Skeletal muscle tissue (tissue), 4 donors: ENCODE measurements around the gene PTPRN2. TPM values are rescaled to one million over a fixed set of nuclear protein-coding genes. Genes with fewer than 3 reads are reported as not detected.
A peak's percentile ranks its signal among the peaks of the same experiment; 100 is the strongest.

Source experiments
- H3K27ac ChIP-seq: one replicate; pipeline ENCODE4 v1.7.0; 2013; ENCODE audit warnings: mild to moderate bottlenecking, low read depth, low read length, inconsistent platforms
- H3K27me3 ChIP-seq, 3 donors: one replicate each; pipeline ENCODE4 v1.7.0; 2013; ENCODE audit warnings: low read length in 3 of 3; ENCODE audit not compliant: control insufficient read depth in 3 of 3, insufficient read depth in 3 of 3
- H3K36me3 ChIP-seq, 3 donors: one replicate each; pipeline ENCODE4 v1.7.0; 2013; ENCODE audit warnings: low read length in 3 of 3; ENCODE audit not compliant: control insufficient read depth in 3 of 3, insufficient read depth in 3 of 3
- H3K4me1 ChIP-seq, 3 donors: one replicate each; pipeline ENCODE4 v1.7.0; 2013; ENCODE audit warnings: low read length in 3 of 3, mild to moderate bottlenecking in 3 of 3; ENCODE audit not compliant: control insufficient read depth in 3 of 3, insufficient read depth in 3 of 3
- H3K4me3 ChIP-seq, 3 donors: one replicate each; pipeline ENCODE4 v1.7.0; 2013; ENCODE audit warnings: low read length in 3 of 3
- H3K9ac ChIP-seq, 3 donors: one replicate each; pipeline ENCODE4 v1.7.0; 2013; ENCODE audit warnings: low read length in 3 of 3, mild to moderate bottlenecking in 3 of 3, moderate library complexity in 2 of 3, low read depth in 1 of 3
- H3K9me3 ChIP-seq, 3 donors: one replicate each; pipeline ENCODE4 v1.7.0; 2013; ENCODE audit warnings: low read length in 3 of 3; ENCODE audit not compliant: control insufficient read depth in 3 of 3
- total RNA-seq: library from RNA; depleted of rRNA; stranded (reverse); fragments of >200 nt; gene quantifications from one replicate; pipeline ENCODE4 v1.2.3, GENCODE V29; 2014
- donor health status: Osteomylitis.

PTPRN2 gene
- total RNA-seq, 1 donor from 2014 or later: 1.6 TPM

- Histone ChIP-seq H3K9me3 (peaks cover 0 to 2% (median 0%) of the 10 kb centered on the region in 3 donors), H3K4me1 (peaks cover 0 to 10% (median 6%) of the 10 kb centered on the region in 3 donors)
Observed at GRCh38 chr7:158018971-158019645, 568.5 kb downstream of the PTPRN2 start.

GRCh38 chr7:158018098-158018762 is 569.4 kb downstream of the PTPRN2 start:
- H3K36me3 ChIP-seq: no peaks in the 10 kb centered on the region
- peaks cover 4 to 7% (median 5%) of the 10 kb centered on the region in 3 donors for H3K27me3 ChIP-seq
- no peak overlapping the region for H3K4me3 ChIP-seq

More at GRCh38 chr7:158018971-158019645, 568.5 kb downstream of the PTPRN2 start:
- no peaks in the 10 kb centered on the region for H3K36me3 ChIP-seq
- H3K9ac ChIP-seq: no peak overlapping the region
- peaks cover 4 to 7% (median 5%) of the 10 kb centered on the region in 3 donors for H3K27me3 ChIP-seq
- H3K27ac ChIP-seq: no peak overlapping the region
- no peak overlapping the region for H3K4me3 ChIP-seq

GRCh38 chr7:158017111-158018097 is 570.2 kb downstream of the PTPRN2 start:
- Histone ChIP-seq H3K4me1 (peaks cover 0 to 10% (median 6%) of the 10 kb centered on the region in 3 donors), H3K4me3 (no peak overlapping the region), H3K9me3 (peaks cover 0 to 2% (median 0%) of the 10 kb centered on the region in 3 donors), H3K36me3 (no peaks in the 10 kb centered on the region), H3K27me3 (peaks cover 4 to 7% (median 5%) of the 10 kb centered on the region in 3 donors), H3K9ac (no peak overlapping the region), H3K27ac (no peak overlapping the region)

More at GRCh38 chr7:158018098-158018762, 569.4 kb downstream of the PTPRN2 start:
- Histone ChIP-seq H3K4me1 (peaks cover 0 to 10% (median 6%) of the 10 kb centered on the region in 3 donors), H3K9ac (no peak overlapping the region), H3K9me3 (peaks cover 0 to 2% (median 0%) of the 10 kb centered on the region in 3 donors), H3K27ac (no peak overlapping the region)

- Histone ChIP-seq H3K27ac (no peak overlapping the region), H3K4me3 (peak overlapping the region; percentile 9 to 46 (median 45))
Observed at GRCh38 chr7:158016180-158017097, 571.2 kb downstream of the PTPRN2 start.

GRCh38 chr7:158015403-158016179 is 572.0 kb downstream of the PTPRN2 start:
- peaks cover 5 to 7% (median 7%) of the 10 kb centered on the region in 3 donors for H3K27me3 ChIP-seq
- peak overlapping the region; percentile 9 to 49 (median 46) for H3K4me3 ChIP-seq
- H3K36me3 ChIP-seq: no peaks in the 10 kb centered on the region
- H3K9ac ChIP-seq: peak overlapping the region in 1 of 3 donors; percentile 49
- peaks cover 0 to 1% (median 0%) of the 10 kb centered on the region in 3 donors for H3K9me3 ChIP-seq
- H3K27ac ChIP-seq: no peak overlapping the region
- peaks cover 0 to 10% (median 6%) of the 10 kb centered on the region in 3 donors for H3K4me1 ChIP-seq

More at GRCh38 chr7:158016180-158017097, 571.2 kb downstream of the PTPRN2 start:
- H3K36me3 ChIP-seq: no peaks in the 10 kb centered on the region
- H3K4me1 ChIP-seq: peaks cover 0 to 10% (median 6%) of the 10 kb centered on the region in 3 donors
- peaks cover 5 to 7% (median 7%) of the 10 kb centered on the region in 3 donors for H3K27me3 ChIP-seq
- H3K9me3 ChIP-seq: peaks cover 0 to 2% (median 0%) of the 10 kb centered on the region in 3 donors
- H3K9ac ChIP-seq: peak overlapping the region in 2 of 3 donors; percentile 16 to 49

GRCh38 chr7:158014976-158015375 is 572.6 kb downstream of the PTPRN2 start:
- H3K27ac ChIP-seq: no peak overlapping the region
- H3K9ac ChIP-seq: no peak overlapping the region
- no peak overlapping the region for H3K4me3 ChIP-seq

GRCh38 chr7:158013085-158013668 is 574.4 kb downstream of the PTPRN2 start:
- peaks cover 5 to 17% (median 7%) of the 10 kb centered on the region in 3 donors for H3K27me3 ChIP-seq
- no peaks in the 10 kb centered on the region for H3K9me3 ChIP-seq
- H3K9ac ChIP-seq: no peak overlapping the region
- H3K4me1 ChIP-seq: peaks cover 0 to 10% (median 6%) of the 10 kb centered on the region in 3 donors
- H3K27ac ChIP-seq: no peak overlapping the region
- H3K4me3 ChIP-seq: no peak overlapping the region
- no peaks in the 10 kb centered on the region for H3K36me3 ChIP-seq

More at GRCh38 chr7:158014976-158015375, 572.6 kb downstream of the PTPRN2 start:
- peaks cover 5 to 9% (median 7%) of the 10 kb centered on the region in 3 donors for H3K27me3 ChIP-seq
- no peaks in the 10 kb centered on the region for H3K36me3 ChIP-seq
- no peaks in the 10 kb centered on the region for H3K9me3 ChIP-seq
- H3K4me1 ChIP-seq: peaks cover 0 to 10% (median 6%) of the 10 kb centered on the region in 3 donors

DNA sequence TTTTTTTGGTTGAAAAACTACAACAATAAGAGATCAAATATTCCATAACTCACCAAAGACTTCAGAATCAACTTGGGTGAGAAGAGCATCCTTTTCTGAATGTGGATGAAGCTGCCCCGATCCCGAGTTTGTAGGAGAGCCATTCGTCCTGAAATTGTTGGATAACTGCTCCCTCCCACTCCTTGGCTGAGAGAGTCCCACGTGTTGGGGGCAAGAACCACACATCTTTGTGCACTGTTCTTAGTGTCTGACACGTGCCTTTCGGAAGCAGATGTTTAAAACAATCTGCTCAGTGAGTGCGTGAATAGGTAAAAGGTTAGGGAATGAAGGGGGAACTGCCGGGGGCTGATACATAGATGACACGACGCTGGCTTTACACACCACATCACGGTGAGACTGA is 575.7 kb downstream of the PTPRN2 start:
- H3K4me3 ChIP-seq: no peak overlapping the region
- H3K9ac ChIP-seq: no peak overlapping the region
- no peak overlapping the region for H3K27ac ChIP-seq
- peaks cover 7 to 22% (median 13%) of the 10 kb centered on the region in 3 donors for H3K27me3 ChIP-seq
- H3K36me3 ChIP-seq: no peaks in the 10 kb centered on the region
- peaks cover 0 to 10% (median 6%) of the 10 kb centered on the region in 3 donors for H3K4me1 ChIP-seq
- H3K9me3 ChIP-seq: no peaks in the 10 kb centered on the region
